Adrenal gland (tissue), 5 donors: ENCODE results near the gene CTXND1.

ENCODE experiments used
- POLR2A ChIP-seq, 2 donors: fragments of 450-650 bp; IDR thresholded peaks; one replicate each; pipeline ENCODE4 v1.6.1; 2017; ENCODE audit warnings: antibody characterized with exemption in 2 of 2, mild to moderate bottlenecking in 2 of 2, moderate library complexity in 1 of 2
- TF ChIP-seq, protein P1 (sequence below), 6 experiments: fragments of 450-650 bp in 4 of 6; fragments of 200-600 bp in 2 of 6; sonication (generic) in 1 of 6; IDR thresholded peaks; 1 replicate in 5 of 6; 2 replicates in 1 of 6; pipeline versions ENCODE4 v1.5.1 to v1.8.0; 2016 to 2021; ENCODE audit warnings: antibody characterized with exemption in 6 of 6, mild to moderate bottlenecking in 2 of 6, moderate library complexity in 1 of 6
- donor health status: DM: no; HTN: no; CAD: no.

DNA sequence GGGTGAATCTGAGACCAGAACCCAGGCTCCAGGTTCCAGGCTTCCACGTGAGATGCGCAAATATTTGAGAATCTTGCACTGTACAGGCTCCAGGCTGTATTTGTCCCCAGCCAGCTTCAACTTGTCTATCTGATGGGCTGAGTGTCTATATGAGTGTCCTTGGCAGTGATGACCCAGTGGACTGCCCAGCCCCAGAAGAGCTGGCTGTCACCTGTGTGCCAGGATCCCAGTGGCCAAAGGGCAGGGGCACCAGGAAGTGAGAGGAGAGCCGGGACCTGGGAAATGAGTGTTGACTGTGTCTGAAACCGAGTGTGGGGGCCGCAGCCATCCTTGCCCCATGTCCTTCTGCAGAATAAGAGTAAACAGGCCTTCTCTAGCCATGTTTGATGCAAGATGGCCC is 88.8 kb downstream of the CTXND1 start:
- TF ChIP-seq, protein P1, sequence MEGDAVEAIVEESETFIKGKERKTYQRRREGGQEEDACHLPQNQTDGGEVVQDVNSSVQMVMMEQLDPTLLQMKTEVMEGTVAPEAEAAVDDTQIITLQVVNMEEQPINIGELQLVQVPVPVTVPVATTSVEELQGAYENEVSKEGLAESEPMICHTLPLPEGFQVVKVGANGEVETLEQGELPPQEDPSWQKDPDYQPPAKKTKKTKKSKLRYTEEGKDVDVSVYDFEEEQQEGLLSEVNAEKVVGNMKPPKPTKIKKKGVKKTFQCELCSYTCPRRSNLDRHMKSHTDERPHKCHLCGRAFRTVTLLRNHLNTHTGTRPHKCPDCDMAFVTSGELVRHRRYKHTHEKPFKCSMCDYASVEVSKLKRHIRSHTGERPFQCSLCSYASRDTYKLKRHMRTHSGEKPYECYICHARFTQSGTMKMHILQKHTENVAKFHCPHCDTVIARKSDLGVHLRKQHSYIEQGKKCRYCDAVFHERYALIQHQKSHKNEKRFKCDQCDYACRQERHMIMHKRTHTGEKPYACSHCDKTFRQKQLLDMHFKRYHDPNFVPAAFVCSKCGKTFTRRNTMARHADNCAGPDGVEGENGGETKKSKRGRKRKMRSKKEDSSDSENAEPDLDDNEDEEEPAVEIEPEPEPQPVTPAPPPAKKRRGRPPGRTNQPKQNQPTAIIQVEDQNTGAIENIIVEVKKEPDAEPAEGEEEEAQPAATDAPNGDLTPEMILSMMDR (IDR thresholded peaks at IDR 0.05) = no peak
- TF ChIP-seq POLR2A (IDR thresholded peaks at IDR 0.05) = no peak
